NCI-H2227 treated with DMSO at 0.1 percent for 48 hours (cell line): ENCODE data around the gene TRIM71.
"Not testable (repeated sequence)": the region's sequence is repeated elsewhere in the genome, so short reads cannot be mapped to it uniquely, and the experiment has no call there.

Source experiments
- DNase-seq: peaks from one replicate; lab custom pipeline; 2025; lab: John Stamatoyannopoulos, UW

TRIM71 gene

GRCh38 chr3:32842987-32843386 is 25.2 kb downstream of the TRIM71 start:
- DNase-seq, result no peak

- no peak for DNase-seq
These were observed 25.9 kb downstream of the TRIM71 start for GRCh38 chr3:32843510-32844321.

GRCh38 chr3:32844322-32844654 is 26.5 kb downstream of the TRIM71 start:
- no peak for DNase-seq

- DNase-seq, result no peak
These were observed 27.1 kb downstream of the TRIM71 start for GRCh38 chr3:32844914-32845313.

- not testable (repeated sequence) for DNase-seq
These were observed 27.7 kb downstream of the TRIM71 start for GRCh38 chr3:32845546-32845945.

GRCh38 chr3:32847045-32847444 is 29.2 kb downstream of the TRIM71 start:
- not testable (repeated sequence) for DNase-seq

- DNase-seq, result no peak
These were observed 29.7 kb downstream of the TRIM71 start for GRCh38 chr3:32847528-32847927.

- DNase-seq, result no peak
These were observed 30.4 kb downstream of the TRIM71 start for GRCh38 chr3:32848215-32848614.

GRCh38 chr3:32849046-32849445 is 31.2 kb downstream of the TRIM71 start:
- no peak for DNase-seq

GRCh38 chr3:32850226-32850625 is 32.4 kb downstream of the TRIM71 start:
- no peak for DNase-seq

- DNase-seq, result no peak
These were observed 32.8 kb downstream of the TRIM71 start for GRCh38 chr3:32850636-32851035.

- DNase-seq, result no peak
These were observed 34.3 kb downstream of the TRIM71 start for GRCh38 chr3:32852146-32852545.

GRCh38 chr3:32855350-32855953 is 37.7 kb downstream of the TRIM71 start:
- no peak for DNase-seq

GRCh38 chr3:32856355-32856889 is 38.6 kb downstream of the TRIM71 start:
- no peak for DNase-seq

GRCh38 chr3:32856901-32857507 is 39.2 kb downstream of the TRIM71 start:
- no peak for DNase-seq

- DNase-seq, result no peak
These were observed 40.1 kb downstream of the TRIM71 start for GRCh38 chr3:32857921-32858320.

- DNase-seq, result no peak
These were observed 41.9 kb downstream of the TRIM71 start for GRCh38 chr3:32859604-32860237.

GRCh38 chr3:32860499-32860898 is 42.7 kb downstream of the TRIM71 start:
- no peak for DNase-seq

GRCh38 chr3:32861681-32862080 is 43.9 kb downstream of the TRIM71 start:
- DNase-seq, result no peak

- DNase-seq, result peak; percentile 33
These were observed 44.6 kb downstream of the TRIM71 start for GRCh38 chr3:32862247-32862935.

- no peak for DNase-seq
These were observed 45.2 kb downstream of the TRIM71 start for GRCh38 chr3:32862936-32863487.

GRCh38 chr3:32865383-32865782 is 47.6 kb downstream of the TRIM71 start:
- DNase-seq, result no peak
